Measurements from ENCODE around the gene AHNAK. TPM values are rescaled to one million over a fixed set of nuclear protein-coding genes. Genes with fewer than 3 reads are reported as not detected.

AHNAK gene
- total RNA-seq, 1 donor from 2014 or later, result 246 TPM

- Mint-ChIP-seq H3K36me3 (ENCODE audit: low read depth) (no peaks in the 10 kb centered on the region), H3K27me3 (peaks cover 2% of the 10 kb centered on the region), H3K27ac (no peak within 1 kb of the TSS), H3K4me1 (no peaks in the 10 kb centered on the region), H3K4me3 (no peak within 1 kb of the TSS), H3K9me3 (no peaks in the 10 kb centered on the region)
- ATAC-seq (ENCODE audit: low read depth) (no peak), DNase-seq (no peak)
- CTCF ChIA-PET, result interaction anchor here (1.2 kb wide), 1 partner anchor 125 kb away, joined by 4 read pairs; no protein-coding TSS in a partner anchor
- POLR2A ChIA-PET, result interaction anchor here (0.6 kb wide), 1 partner anchor 573 kb away, joined by 4 read pairs; no protein-coding TSS in a partner anchor
- intact Hi-C loops (cut with micrococcal nuclease), result no loop called here
- TF ChIP-seq, protein P1, sequence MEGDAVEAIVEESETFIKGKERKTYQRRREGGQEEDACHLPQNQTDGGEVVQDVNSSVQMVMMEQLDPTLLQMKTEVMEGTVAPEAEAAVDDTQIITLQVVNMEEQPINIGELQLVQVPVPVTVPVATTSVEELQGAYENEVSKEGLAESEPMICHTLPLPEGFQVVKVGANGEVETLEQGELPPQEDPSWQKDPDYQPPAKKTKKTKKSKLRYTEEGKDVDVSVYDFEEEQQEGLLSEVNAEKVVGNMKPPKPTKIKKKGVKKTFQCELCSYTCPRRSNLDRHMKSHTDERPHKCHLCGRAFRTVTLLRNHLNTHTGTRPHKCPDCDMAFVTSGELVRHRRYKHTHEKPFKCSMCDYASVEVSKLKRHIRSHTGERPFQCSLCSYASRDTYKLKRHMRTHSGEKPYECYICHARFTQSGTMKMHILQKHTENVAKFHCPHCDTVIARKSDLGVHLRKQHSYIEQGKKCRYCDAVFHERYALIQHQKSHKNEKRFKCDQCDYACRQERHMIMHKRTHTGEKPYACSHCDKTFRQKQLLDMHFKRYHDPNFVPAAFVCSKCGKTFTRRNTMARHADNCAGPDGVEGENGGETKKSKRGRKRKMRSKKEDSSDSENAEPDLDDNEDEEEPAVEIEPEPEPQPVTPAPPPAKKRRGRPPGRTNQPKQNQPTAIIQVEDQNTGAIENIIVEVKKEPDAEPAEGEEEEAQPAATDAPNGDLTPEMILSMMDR (IDR thresholded peaks at IDR 0.05), result no peak
Observed at GRCh38 chr11:62418733-62419132, 127.9 kb downstream of the AHNAK start, which contains the start of gene SCGB1A1. SCGB1A1 (plus strand) TSS chr11:62419033; CDS start chr11:62419096, 63 bp downstream.

GRCh38 chr11:62418136-62418535 lies 128.5 kb downstream of the AHNAK start:
- Mint-ChIP-seq H3K4me3 (no peak overlapping the region), H3K36me3 (ENCODE audit: low read depth) (no peaks in the 10 kb centered on the region), H3K27ac (no peak overlapping the region), H3K9me3 (no peaks in the 10 kb centered on the region), H3K27me3 (no peaks in the 10 kb centered on the region), H3K4me1 (no peaks in the 10 kb centered on the region)
- no peak for ATAC-seq (ENCODE audit: low read depth)
- intact Hi-C loops (cut with micrococcal nuclease), result no loop called here
- TF ChIP-seq, protein P1 (IDR thresholded peaks at IDR 0.05), result no peak
- ChIA-PET POLR2A (no interaction called here), CTCF (no interaction called here)
- no peak for DNase-seq

GRCh38 chr11:62416596-62416995 lies 130.0 kb downstream of the AHNAK start:
- no peaks in the 10 kb centered on the region for H3K27me3 Mint-ChIP-seq
- POLR2A ChIA-PET, result no interaction called here
- TF ChIP-seq, protein P1 (IDR thresholded peaks at IDR 0.05), result no peak
- CTCF ChIA-PET, result no interaction called here
- ATAC-seq (ENCODE audit: low read depth), result no peak
- H3K4me1 Mint-ChIP-seq, result no peaks in the 10 kb centered on the region
- DNase-seq, result no peak
- no peak overlapping the region for H3K4me3 Mint-ChIP-seq
- intact Hi-C loops (cut with micrococcal nuclease), result no loop called here
- H3K36me3 Mint-ChIP-seq (ENCODE audit: low read depth), result no peaks in the 10 kb centered on the region
- no peaks in the 10 kb centered on the region for H3K9me3 Mint-ChIP-seq
- no peak overlapping the region for H3K27ac Mint-ChIP-seq

- Mint-ChIP-seq H3K27ac (no peak overlapping the region), H3K27me3 (no peaks in the 10 kb centered on the region), H3K9me3 (no peaks in the 10 kb centered on the region), H3K36me3 (ENCODE audit: low read depth) (no peaks in the 10 kb centered on the region), H3K4me3 (no peak overlapping the region), H3K4me1 (no peaks in the 10 kb centered on the region)
- ATAC-seq (ENCODE audit: low read depth) (no peak), DNase-seq (no peak)
- POLR2A ChIA-PET, result no interaction called here
- CTCF ChIA-PET, result interaction anchor here (1.5 to 2.0 kb wide), 2 partner anchors 12 to 18 kb away, joined by 3 to 7 read pairs; no protein-coding TSS in a partner anchor
- intact Hi-C loops (cut with micrococcal nuclease), result no loop called here
- TF ChIP-seq, protein P1 (IDR thresholded peaks at IDR 0.05), result no peak
Observed at GRCh38 chr11:62413060-62413696, 133.4 kb downstream of the AHNAK start.

- DNase-seq (no peak), ATAC-seq (ENCODE audit: low read depth) (no peak)
- TF ChIP-seq, protein P1 (IDR thresholded peaks at IDR 0.05), result no peak
- H3K27ac Mint-ChIP-seq, result no peak overlapping the region
- H3K27me3 Mint-ChIP-seq, result no peaks in the 10 kb centered on the region
- ChIA-PET CTCF (no interaction called here), POLR2A (no interaction called here)
- intact Hi-C loops (cut with micrococcal nuclease), result no loop called here
- no peaks in the 10 kb centered on the region for H3K36me3 Mint-ChIP-seq (ENCODE audit: low read depth)
- H3K4me1 Mint-ChIP-seq, result no peaks in the 10 kb centered on the region
- no peak overlapping the region for H3K4me3 Mint-ChIP-seq
- no peaks in the 10 kb centered on the region for H3K9me3 Mint-ChIP-seq
Observed at GRCh38 chr11:62411524-62411923, 135.1 kb downstream of the AHNAK start.
